CD4-positive, alpha-beta T cell (primary cell): ENCODE data around the gene MRPS11. TPM values are rescaled to one million over a fixed set of nuclear protein-coding genes. Genes with fewer than 3 reads are reported as not detected.
"Not testable (repeated sequence)": the region's sequence is repeated elsewhere in the genome, so short reads cannot be mapped to it uniquely, and the experiment has no call there.

Experiments
- ATAC-seq: fragments of 200-7000 bp; cut with Tn5 transposase; one replicate; pipeline ENCODE4 v1.10.0; 2022; ENCODE audit warnings: mild to moderate bottlenecking; ENCODE audit not compliant: poor library complexity
- CTCF ChIA-PET: fragments of 350-600 bp; sonication (Branson Sonifier 250); formaldehyde crosslinking; loops from one replicate; lab custom pipeline; 2021; ENCODE audit warnings: antibody characterized with exemption, inconsistent platforms; lab: Charles Lee
- POLR2A ChIA-PET: fragments of 350-600 bp; sonication (Branson Sonifier 250); formaldehyde crosslinking; loops from one replicate; lab custom pipeline; 2021; ENCODE audit warnings: antibody characterized with exemption, inconsistent platforms; lab: Charles Lee
- DNase-seq, 14 experiments: peaks; one replicate each; pipeline ENCODE4 v3.0.0-alpha.2; 2013 to 2020; ENCODE audit warnings: mixed read lengths in 2 of 14
- H3K27ac ChIP-seq, 2 donors: one replicate each; pipeline versions ENCODE4 v1.5.1 to v1.7.0; 2013; ENCODE audit warnings: low read length in 2 of 2, low read depth in 1 of 2, mild to moderate bottlenecking in 1 of 2
- H3K27me3 ChIP-seq, 2 experiments: 1 replicate in 1 of 2; 2 replicates in 1 of 2; pipeline versions ENCODE4 v1.6.1 to v1.7.0; 2013; ENCODE audit warnings: low read length in 2 of 2, control low read depth in 1 of 2, mild to moderate bottlenecking in 1 of 2, moderate library complexity in 1 of 2; ENCODE audit not compliant: insufficient read depth in 2 of 2, control insufficient read depth in 1 of 2
- H3K36me3 ChIP-seq: one replicate; pipeline ENCODE4 v1.6.1; 2013; ENCODE audit warnings: low read length, control low read depth; ENCODE audit not compliant: insufficient read depth
- H3K4me1 ChIP-seq: one replicate; pipeline ENCODE4 v1.6.1; 2013; ENCODE audit warnings: low read length, control low read depth; ENCODE audit not compliant: insufficient read depth
- H3K4me3 ChIP-seq: one replicate; pipeline ENCODE4 v1.5.1; 2013; ENCODE audit warnings: mild to moderate bottlenecking, low read length, moderate library complexity
- H3K9me3 ChIP-seq, 2 experiments: 1 replicate in 1 of 2; 2 replicates in 1 of 2; pipeline versions ENCODE4 v1.6.1 to v1.7.0; 2013; ENCODE audit warnings: low read length in 2 of 2, mild to moderate bottlenecking in 2 of 2, control low read depth in 1 of 2, moderate library complexity in 1 of 2; ENCODE audit not compliant: control insufficient read depth in 1 of 2, insufficient read depth in 1 of 2
- H3K27ac Mint-ChIP-seq: one replicate; pipeline ENCODE4 v1.8.0; 2020; ENCODE audit warnings: mixed read lengths
- H3K27me3 Mint-ChIP-seq: one replicate; pipeline ENCODE4 v1.8.0; 2021; ENCODE audit warnings: mixed read lengths
- H3K36me3 Mint-ChIP-seq: one replicate; pipeline ENCODE4 v1.8.0; 2021; ENCODE audit warnings: low read depth, mixed read lengths
- H3K4me1 Mint-ChIP-seq: one replicate; pipeline ENCODE4 v1.8.0; 2021; ENCODE audit warnings: low read depth, mixed read lengths
- H3K4me3 Mint-ChIP-seq: one replicate; pipeline ENCODE4 v1.8.0; 2020; ENCODE audit warnings: mild to moderate bottlenecking, mixed read lengths
- H3K9me3 Mint-ChIP-seq: one replicate; pipeline ENCODE4 v1.8.0; 2020; ENCODE audit warnings: mixed read lengths
- CTCF ChIP-seq: fragments of 200-600 bp; IDR thresholded peaks from one replicate; pipeline ENCODE4 v1.8.0; 2022; ENCODE audit warnings: antibody characterized with exemption, mild to moderate bottlenecking
- intact Hi-C, 2 experiments: fragments of 100-400 bp; cut with DNase I in 1 of 2; cut with micrococcal nuclease in 1 of 2; formaldehyde crosslinking; loops; one replicate each; pipeline versions ENCODE4 v1.15.1 to v1.9.0; 2023 to 2025; cut with DNase I, micrococcal nuclease
- total RNA-seq, 174 experiments: library from RNA in 2 of 174; stranded (reverse) in 2 of 174; gene quantifications; one replicate each; pipeline ENCODE4 v1.2.3 and lab custom pipeline; 2021 to 2026

Gene MRPS11
- total RNA-seq, 2 experiments from 2014 or later = 8.0 to 8.4 TPM

GRCh38 chr15:88430051-88430450 lies 37.5 kb upstream of the MRPS11 start:
- peaks cover 4 to 6% of the 10 kb centered on the region in 2 experiments for H3K27me3 ChIP-seq
- H3K36me3 ChIP-seq = no peaks in the 10 kb centered on the region
- Mint-ChIP-seq H3K4me3 (no peak overlapping the region), H3K36me3 (no peaks in the 10 kb centered on the region), H3K4me1 (no peaks in the 10 kb centered on the region), H3K27me3 (peaks cover 30% of the 10 kb centered on the region), H3K9me3 (no peaks in the 10 kb centered on the region), H3K27ac (no peak overlapping the region)
- no peak overlapping the region for H3K4me3 ChIP-seq
- ChIA-PET CTCF (no interaction called here), POLR2A (interaction anchor here (0.7 kb wide), 1 partner anchor 88 kb away, joined by 3 read pairs; no protein-coding TSS in a partner anchor)
- intact Hi-C loops = no loop called here
- no peak overlapping the region for H3K27ac ChIP-seq
- H3K9me3 ChIP-seq = no peaks in the 10 kb centered on the region
- TF ChIP-seq CTCF = no peak
- no peaks in the 10 kb centered on the region for H3K4me1 ChIP-seq
- no peak for DNase-seq
- ATAC-seq = no peak

- Mint-ChIP-seq H3K36me3 (no peaks in the 10 kb centered on the region), H3K27me3 (peaks cover 30% of the 10 kb centered on the region), H3K4me1 (no peaks in the 10 kb centered on the region), H3K27ac (no peak overlapping the region), H3K9me3 (no peaks in the 10 kb centered on the region), H3K4me3 (no peak overlapping the region)
- Histone ChIP-seq H3K9me3 (no peaks in the 10 kb centered on the region), H3K27me3 (peaks cover 4 to 6% of the 10 kb centered on the region in 2 experiments), H3K27ac (no peak overlapping the region), H3K36me3 (no peaks in the 10 kb centered on the region), H3K4me1 (no peaks in the 10 kb centered on the region), H3K4me3 (no peak overlapping the region)
- no peak for TF ChIP-seq CTCF
- DNase-seq (no peak), ATAC-seq (no peak)
- CTCF ChIA-PET = no interaction called here
- POLR2A ChIA-PET = no interaction called here
- intact Hi-C loops = no loop called here
Observed at GRCh38 chr15:88431441-88431840, 36.1 kb upstream of the MRPS11 start.

GRCh38 chr15:88433046-88433685 lies 34.3 kb upstream of the MRPS11 start:
- ChIA-PET CTCF (no interaction called here), POLR2A (no interaction called here)
- no peak overlapping the region for H3K27ac ChIP-seq
- no peak overlapping the region for H3K27ac Mint-ChIP-seq
- no peaks in the 10 kb centered on the region for H3K4me1 ChIP-seq
- H3K4me3 ChIP-seq = no peak overlapping the region
- DNase-seq = no peak
- H3K9me3 ChIP-seq = no peaks in the 10 kb centered on the region
- H3K36me3 Mint-ChIP-seq = no peaks in the 10 kb centered on the region
- H3K27me3 Mint-ChIP-seq = peaks cover 33% of the 10 kb centered on the region
- H3K27me3 ChIP-seq = peaks cover 4 to 14% of the 10 kb centered on the region in 2 experiments
- ATAC-seq = no peak
- H3K4me3 Mint-ChIP-seq = no peak overlapping the region
- no peaks in the 10 kb centered on the region for H3K4me1 Mint-ChIP-seq
- H3K9me3 Mint-ChIP-seq = no peaks in the 10 kb centered on the region
- no peaks in the 10 kb centered on the region for H3K36me3 ChIP-seq
- no peak for TF ChIP-seq CTCF
- intact Hi-C loops = no loop called here

GRCh38 chr15:88434106-88434505 lies 33.4 kb upstream of the MRPS11 start:
- H3K27ac ChIP-seq, H3K4me3 ChIP-seq, ATAC-seq, DNase-seq, H3K36me3 ChIP-seq, POLR2A ChIA-PET, H3K9me3 Mint-ChIP-seq, H3K36me3 Mint-ChIP-seq, H3K27ac Mint-ChIP-seq, H3K4me1 ChIP-seq, CTCF ChIA-PET, H3K4me3 Mint-ChIP-seq, H3K4me1 Mint-ChIP-seq, intact Hi-C loops, H3K9me3 ChIP-seq: not testable (repeated sequence)
- peaks cover 35% of the 10 kb centered on the region for H3K27me3 Mint-ChIP-seq
- peaks cover 0 to 18% of the 10 kb centered on the region in 2 experiments for H3K27me3 ChIP-seq
